Fibroblast of villous mesenchyme (primary cell): ENCODE measurements around the gene NDRG4. TPM values are rescaled to one million over a fixed set of nuclear protein-coding genes. Genes with fewer than 3 reads are reported as not detected.

Source experiments
- DNase-seq: peaks from one replicate; pipeline ENCODE4 v3.0.0-alpha.2; 2010; ENCODE audit warnings: low read depth
- H3K4me3 ChIP-seq: 2 replicates; pipeline ENCODE4 v1.5.1; 2011; ENCODE audit warnings: low read depth, mild to moderate bottlenecking, low read length
- CTCF ChIP-seq: IDR thresholded peaks from 2 replicates; pipeline ENCODE4 v1.5.1; 2012; ENCODE audit warnings: low read depth, mild to moderate bottlenecking, low read length; ENCODE audit not compliant: insufficient read depth
- total RNA-seq: library from RNA; depleted of rRNA; stranded (reverse); fragments of >200 nt; gene quantifications from 2 replicates; pipeline ENCODE4 v1.2.3, GENCODE V29; 2012

Gene NDRG4
- total RNA-seq, 1 donor = 8.6 TPM

- TF ChIP-seq CTCF = no peak
- DNase-seq = no peak
- H3K4me3 ChIP-seq = no peak overlapping the region
These were observed 44.2 kb upstream of the NDRG4 start for GRCh38 chr16:58455750-58456149.

- DNase-seq = no peak
- TF ChIP-seq CTCF = no peak
- H3K4me3 ChIP-seq = no peak overlapping the region
These were observed 43.8 kb upstream of the NDRG4 start for GRCh38 chr16:58456193-58456592.

DNA sequence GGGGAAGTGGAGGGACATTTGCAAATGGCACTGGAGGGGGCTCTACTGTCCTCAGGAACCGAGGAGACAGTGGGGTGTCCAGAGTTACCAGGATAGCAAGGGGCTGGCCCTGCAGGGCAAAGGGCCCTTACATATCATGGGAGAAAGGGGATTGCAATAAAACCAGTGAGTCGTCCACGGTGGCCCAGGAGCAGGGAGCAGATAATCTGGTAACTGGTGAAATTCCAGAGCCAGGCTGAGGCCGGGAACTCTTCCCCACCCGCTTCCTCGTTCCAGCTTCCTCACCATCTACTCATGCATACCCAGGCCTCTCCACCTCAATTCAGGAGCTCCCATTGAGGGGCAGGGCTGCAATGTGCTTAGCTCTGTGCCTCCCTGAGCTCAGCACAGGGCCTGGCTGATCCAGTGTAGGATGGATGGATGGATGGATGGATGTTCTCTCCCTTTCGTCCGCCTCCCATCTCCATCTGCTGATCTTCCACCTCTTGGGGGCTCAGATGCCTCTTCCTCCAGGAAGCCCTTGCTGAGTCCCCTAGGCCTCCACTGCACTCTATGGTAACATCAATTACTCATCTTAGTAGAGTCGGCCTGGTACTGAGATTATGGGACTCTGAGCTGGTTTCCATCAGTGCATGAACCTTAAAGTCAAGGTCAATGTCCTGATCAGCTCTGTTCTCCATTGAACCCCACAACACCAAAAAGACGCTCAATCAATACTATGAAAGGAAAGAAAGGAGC lies 41.2 kb upstream of the NDRG4 start:
- no peak overlapping the region for H3K4me3 ChIP-seq
- no peak for DNase-seq

GRCh38 chr16:58459344-58460218 lies 40.4 kb upstream of the NDRG4 start:
- H3K4me3 ChIP-seq = no peak overlapping the region
- DNase-seq = peak; percentile 41
- TF ChIP-seq CTCF = no peak

More for the DNA sequence above, 41.2 kb upstream of the NDRG4 start:
- TF ChIP-seq CTCF = no peak

DNA sequence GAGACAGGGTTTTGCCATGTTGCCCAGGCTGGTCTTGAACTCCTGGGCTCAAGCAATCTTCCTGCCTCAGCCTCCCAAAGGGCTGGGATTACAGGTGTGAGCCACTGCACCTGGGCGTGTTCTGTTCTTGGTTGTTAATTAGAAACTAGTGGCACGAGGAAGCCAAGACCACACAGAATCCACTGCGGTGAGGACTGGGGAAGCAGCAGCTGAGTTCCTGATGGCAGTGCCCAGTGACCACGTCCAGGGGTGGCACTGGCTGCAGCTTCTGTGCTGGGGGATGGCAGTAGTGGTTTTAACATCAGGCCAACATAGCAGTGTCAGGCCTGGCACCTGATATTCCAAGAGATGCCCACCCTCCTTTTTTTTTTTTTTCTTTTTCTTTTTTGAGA lies 39.7 kb upstream of the NDRG4 start:
- H3K4me3 ChIP-seq = no peak overlapping the region

GRCh38 chr16:58461056-58461455 lies 38.9 kb upstream of the NDRG4 start:
- H3K4me3 ChIP-seq = no peak overlapping the region
- DNase-seq = no peak
- no peak for TF ChIP-seq CTCF

More for the DNA sequence above, 39.7 kb upstream of the NDRG4 start:
- DNase-seq = no peak
- no peak for TF ChIP-seq CTCF
